Measurements from ENCODE around the gene SSTR3.

The SSTR3 gene

GRCh38 chr22:37167176-37167980, 44.9 kb downstream of the SSTR3 start:
- ATAC-seq (no peak), DNase-seq (no peak)

GRCh38 chr22:37166675-37167066, 45.6 kb downstream of the SSTR3 start:
- DNase-seq (peak; percentile 89), ATAC-seq (no peak)

GRCh38 chr22:37165940-37166674, 46.2 kb downstream of the SSTR3 start:
- ATAC-seq: no peak
- no peak for DNase-seq

- no peak for DNase-seq
- no peak for ATAC-seq
Observed at GRCh38 chr22:37165066-37165465, 47.2 kb downstream of the SSTR3 start.

GRCh38 chr22:37164505-37164887, 47.8 kb downstream of the SSTR3 start:
- ATAC-seq (no peak), DNase-seq (no peak)

- ATAC-seq: peak; percentile 63
- peak; percentile 81 for DNase-seq
Observed at GRCh38 chr22:37163575-37164504, 48.4 kb downstream of the SSTR3 start.

- no peak for ATAC-seq
- no peak for DNase-seq
Observed at GRCh38 chr22:37163096-37163489, 49.2 kb downstream of the SSTR3 start.

- ATAC-seq: peak; percentile 68
- DNase-seq: peak; percentile 78
Observed at GRCh38 chr22:37162221-37163095, 49.8 kb downstream of the SSTR3 start.

GRCh38 chr22:37161443-37161842, 50.8 kb downstream of the SSTR3 start:
- DNase-seq (peak; percentile 48), ATAC-seq (no peak)

- DNase-seq (no peak), ATAC-seq (no peak)
Observed at GRCh38 chr22:37160027-37160426, 52.2 kb downstream of the SSTR3 start.

- ATAC-seq (no peak), DNase-seq (no peak)
Observed at GRCh38 chr22:37158963-37159290, 53.4 kb downstream of the SSTR3 start.

- ATAC-seq: no peak
- no peak for DNase-seq
Observed at GRCh38 chr22:37157516-37158285, 54.6 kb downstream of the SSTR3 start.

- ATAC-seq (no peak), DNase-seq (no peak)
Observed at GRCh38 chr22:37156686-37157435, 55.4 kb downstream of the SSTR3 start.

GRCh38 chr22:37155971-37156370, 56.3 kb downstream of the SSTR3 start:
- DNase-seq (no peak), ATAC-seq (no peak)

- DNase-seq (no peak), ATAC-seq (peak; percentile 77)
Observed at GRCh38 chr22:37154925-37155712, 57.2 kb downstream of the SSTR3 start.
